Uterus (tissue), 2 donors: ENCODE results near the gene GSN.

Source experiments
- CTCF ChIP-seq, 4 experiments: fragments of 200-600 bp in 2 of 4; fragments of 450-650 bp in 2 of 4; sonication (generic) in 2 of 4; IDR thresholded peaks; one replicate each; pipeline ENCODE4 v1.5.1; 2016 to 2019; ENCODE audit warnings: antibody characterized with exemption in 4 of 4, mild to moderate bottlenecking in 2 of 4, moderate library complexity in 1 of 4
- POLR2A ChIP-seq, 2 donors: fragments of 450-650 bp; IDR thresholded peaks; one replicate each; pipeline ENCODE4 v1.6.1; 2016; ENCODE audit warnings: antibody characterized with exemption in 2 of 2, mild to moderate bottlenecking in 1 of 2, moderate library complexity in 1 of 2

DNA sequence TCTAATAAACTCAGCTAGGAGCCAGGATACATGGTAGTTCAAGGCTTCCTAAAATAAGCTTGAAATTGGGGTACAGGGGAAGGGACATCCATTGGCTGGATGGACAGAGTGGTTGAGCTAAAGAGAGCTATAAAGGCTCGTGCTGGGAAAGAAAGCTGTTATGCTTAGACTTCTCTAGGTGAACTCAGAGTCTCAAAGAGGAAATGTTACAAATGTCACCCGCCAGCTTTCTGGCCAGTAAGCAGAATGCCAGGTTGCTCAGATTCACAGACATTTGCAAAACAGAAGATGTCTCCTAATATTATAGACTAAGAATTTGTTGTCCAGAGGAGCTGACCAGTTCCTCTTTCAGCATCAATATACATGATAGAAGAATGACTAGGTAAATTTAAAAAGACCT, 71.5 kb downstream of the GSN start:
- TF ChIP-seq CTCF (IDR thresholded peaks at IDR 0.05), result no peak
- TF ChIP-seq POLR2A (IDR thresholded peaks at IDR 0.05), result no peak
